Activated CD4-positive, alpha-beta T cell treated with anti-CD3 and anti-CD28 coated beads, Interleukin-2, amount 50 U/mL, for 1 hour (primary cell): ENCODE data around the gene LLGL1.
"Not testable (repeated sequence)": the region's sequence is repeated elsewhere in the genome, so short reads cannot be mapped to it uniquely, and the experiment has no call there.

Experiments
- DNase-seq: peaks from one replicate; pipeline ENCODE4 v3.0.0-alpha.2; 2020

LLGL1 gene

GRCh38 chr17:18194804-18195203, 30.6 kb upstream of the LLGL1 start:
- DNase-seq = no peak

DNA sequence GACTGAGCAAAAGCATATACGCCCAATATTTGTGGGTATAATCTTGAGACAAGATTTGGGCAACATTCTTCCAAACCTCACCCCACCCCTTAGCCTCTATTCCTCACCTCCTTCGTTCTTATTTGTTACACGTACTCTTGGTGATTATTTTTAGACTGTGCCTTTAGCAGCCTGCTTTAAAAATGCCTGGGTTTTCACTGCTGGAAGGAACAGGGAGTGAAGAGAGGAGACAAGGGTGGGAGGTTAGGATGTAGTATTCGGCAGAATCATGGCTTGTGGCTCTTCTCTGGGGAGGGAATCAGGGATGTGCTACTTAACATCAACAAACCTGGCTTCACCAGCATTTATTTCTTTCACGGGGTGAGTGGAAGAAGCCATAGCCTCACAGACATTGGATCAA, 30.2 kb upstream of the LLGL1 start:
- DNase-seq = no peak

DNA sequence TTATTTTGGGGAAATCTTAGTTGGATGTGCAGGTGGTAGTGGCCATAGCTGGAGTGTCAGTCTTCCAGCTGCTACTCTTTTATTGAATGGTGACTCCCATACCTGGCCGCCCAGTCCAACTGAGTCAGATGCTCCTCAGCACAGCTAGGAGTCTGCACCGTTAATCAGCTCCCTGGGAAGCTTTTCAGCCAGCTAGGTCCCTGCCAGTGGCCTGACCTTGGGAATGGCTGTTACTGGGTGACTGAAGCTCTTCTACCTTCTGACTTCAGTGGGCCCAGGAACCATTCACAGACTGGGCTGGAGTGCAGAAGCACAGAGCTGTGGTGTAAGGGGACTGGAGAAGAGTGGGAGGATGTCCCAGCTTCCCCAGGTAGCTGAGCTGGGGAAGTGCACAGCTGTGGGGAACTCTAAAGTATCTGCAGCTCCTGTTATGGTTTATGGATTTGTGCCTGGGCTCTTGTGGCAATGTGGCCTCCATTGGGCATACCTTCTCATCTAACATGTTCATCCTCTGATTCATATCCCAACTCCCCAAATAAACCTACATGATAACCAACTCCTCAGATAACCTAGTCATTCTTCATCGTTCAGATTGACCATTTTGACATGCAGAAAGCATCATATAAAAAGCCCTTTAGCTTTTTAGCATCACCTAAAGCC, 27.8 kb upstream of the LLGL1 start:
- DNase-seq = no peak

DNA sequence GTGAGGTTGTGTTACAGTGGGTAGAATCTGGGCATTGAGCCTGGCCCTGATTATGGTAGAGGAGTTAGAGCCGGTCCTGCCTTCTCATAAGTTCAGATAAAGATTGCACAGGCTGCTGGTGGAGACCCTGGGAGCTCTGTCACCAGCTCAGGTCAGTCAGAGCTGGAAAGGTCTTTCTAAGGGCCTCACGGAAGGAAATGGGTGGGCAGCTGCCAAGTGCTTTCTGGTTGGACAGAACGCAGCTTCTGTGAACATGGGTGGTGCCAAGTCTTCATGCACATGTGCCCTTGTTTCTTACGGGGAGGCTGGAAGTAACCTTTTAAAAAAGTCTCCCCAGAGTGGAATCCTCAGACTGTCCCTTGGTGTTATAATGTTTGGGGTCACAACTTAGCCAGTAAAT, 26.9 kb upstream of the LLGL1 start:
- DNase-seq = no peak

DNA sequence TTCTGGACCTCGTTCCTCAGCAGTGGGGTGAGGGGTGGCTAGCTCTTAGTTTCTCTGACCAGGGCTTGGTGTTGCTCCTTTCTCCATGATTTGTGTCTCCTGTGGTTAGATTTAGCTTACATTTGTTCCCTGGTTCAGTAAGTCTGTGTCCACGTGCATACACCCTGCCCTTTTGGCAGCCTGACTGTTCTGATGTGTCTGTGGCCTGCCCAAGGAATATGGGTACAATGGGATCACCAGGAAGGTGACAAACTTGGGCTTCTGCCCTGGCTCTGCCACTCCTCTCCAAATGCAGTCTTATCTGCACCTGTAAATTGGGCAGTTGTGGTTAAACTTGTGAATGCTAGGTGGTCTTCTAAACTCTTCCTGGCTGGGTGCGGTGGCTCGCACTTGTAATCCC, 24.3 kb upstream of the LLGL1 start:
- no peak for DNase-seq

- DNase-seq = no peak
These were observed 22.1 kb upstream of the LLGL1 start for GRCh38 chr17:18203308-18203707.

GRCh38 chr17:18205861-18206260, 19.6 kb upstream of the LLGL1 start:
- DNase-seq = no peak

DNA sequence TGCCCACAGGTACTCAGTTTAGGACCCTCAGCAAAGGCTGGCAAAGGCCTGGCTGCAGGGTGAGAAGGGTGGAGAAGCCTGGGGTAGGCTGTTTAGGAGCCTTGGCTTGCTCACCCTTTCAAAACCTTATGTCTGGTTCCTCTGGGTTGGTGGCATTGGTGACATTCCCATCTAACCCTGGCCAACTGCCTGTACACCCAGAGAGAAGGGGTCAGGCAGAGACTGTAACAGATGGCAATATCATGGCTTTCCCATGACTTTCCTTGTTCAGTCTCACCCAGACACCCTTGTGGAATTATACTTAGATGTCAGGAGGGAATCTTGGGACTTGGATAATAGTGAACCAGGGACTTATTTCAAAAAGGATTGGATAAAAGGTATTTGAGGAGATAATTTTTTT, 18.5 kb upstream of the LLGL1 start:
- DNase-seq = no peak

- DNase-seq = no peak
These were observed 17.3 kb upstream of the LLGL1 start for GRCh38 chr17:18208092-18208491.

GRCh38 chr17:18213666-18214270, 11.7 kb upstream of the LLGL1 start:
- DNase-seq = no peak

DNA sequence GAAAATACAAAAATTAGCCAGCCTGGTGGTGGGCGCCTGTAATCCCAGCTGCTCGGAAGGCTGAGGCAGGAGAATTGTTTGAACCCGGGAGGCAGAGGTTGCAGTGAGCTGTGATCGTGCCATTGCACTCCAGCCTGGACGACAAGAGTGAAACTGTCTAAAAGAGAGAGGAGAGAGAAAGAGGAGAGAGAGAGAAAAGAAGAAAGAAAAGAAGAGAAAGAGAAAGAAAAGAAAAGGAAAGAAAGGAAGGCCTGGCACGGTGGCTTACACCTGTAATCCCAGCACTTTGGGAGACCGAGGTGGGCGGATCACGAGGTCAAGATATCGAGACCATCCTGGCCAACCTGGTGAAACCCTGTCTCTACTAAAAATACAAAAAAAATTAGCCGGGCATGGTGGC, 8.5 kb upstream of the LLGL1 start:
- not testable (repeated sequence) for DNase-seq

- peak; percentile 69 for DNase-seq
These were observed 7.9 kb upstream of the LLGL1 start for GRCh38 chr17:18217412-18218015.

- DNase-seq = no peak
These were observed 6.5 kb upstream of the LLGL1 start for GRCh38 chr17:18218756-18219415.

DNA sequence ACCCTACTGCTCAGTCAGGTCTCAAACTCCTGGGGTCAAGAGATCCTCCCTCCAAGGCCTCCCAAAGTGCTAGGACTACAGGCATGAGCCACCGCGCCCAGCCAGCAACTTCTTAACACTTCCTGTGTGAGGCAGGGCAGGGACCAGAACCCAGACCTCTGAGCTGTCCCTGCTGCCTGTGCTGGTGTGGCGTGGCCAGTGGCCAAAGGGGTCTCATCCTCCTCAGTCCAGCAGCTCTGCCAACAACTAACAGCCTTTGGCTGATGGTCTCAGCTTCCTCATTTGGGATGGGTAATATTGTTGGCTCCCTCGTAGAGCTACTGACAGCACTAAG, 1.4 kb upstream of the LLGL1 start:
- no peak for DNase-seq

- no peak for DNase-seq
These were observed 881 bp upstream of the LLGL1 start for GRCh38 chr17:18224387-18225120.

GRCh38 chr17:18225642-18226283, 328 bp downstream of the LLGL1 start:
- DNase-seq = no peak

GRCh38 chr17:18226284-18226945, 980 bp downstream of the LLGL1 start:
- DNase-seq = no peak

- no peak for DNase-seq
These were observed 2.2 kb downstream of the LLGL1 start for GRCh38 chr17:18227635-18228034.

- no peak for DNase-seq
These were observed 2.8 kb downstream of the LLGL1 start for GRCh38 chr17:18228176-18228682.

GRCh38 chr17:18229254-18229653, 3.8 kb downstream of the LLGL1 start:
- DNase-seq = no peak

DNA sequence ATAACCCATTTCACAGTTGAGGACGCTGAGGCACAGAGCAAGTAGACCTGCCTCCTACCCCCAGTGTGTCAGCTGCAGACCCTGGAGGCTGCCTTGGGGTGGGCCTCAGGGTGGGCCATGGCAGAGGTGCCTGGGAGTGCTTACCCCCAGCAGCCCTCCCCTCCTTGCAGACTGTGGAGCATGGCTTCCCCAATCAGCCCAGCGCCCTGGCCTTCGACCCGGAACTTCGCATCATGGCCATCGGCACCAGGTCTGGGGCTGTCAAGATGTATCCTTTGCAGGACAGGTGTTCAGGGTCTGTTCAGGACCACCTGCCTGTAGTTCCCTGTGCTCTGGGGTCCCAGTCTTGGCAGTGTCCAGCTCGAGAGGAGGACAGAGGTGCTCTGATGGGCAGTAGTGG, 4.3 kb downstream of the LLGL1 start:
- no peak for DNase-seq
